Suppressor macrophage (primary cell): Measurements from ENCODE around the gene SH3BP2.
A peak's percentile ranks its signal among the peaks of the same experiment; 100 is the strongest.

ENCODE experiments used
- DNase-seq, 4 experiments: peaks; one replicate each; pipeline ENCODE4 v3.0.0-alpha.2; 2020 to 2022
- total RNA-seq, 17 experiments: gene quantifications; one replicate each; lab custom pipeline; 2026; ENCODE audit warnings: mixed read lengths in 6 of 17, inconsistent platforms in 3 of 17; lab: John Stamatoyannopoulos, UW

The SH3BP2 gene
- total RNA-seq = 88.3 to 428 (median 281) reads per million in 17 experiments

DNA sequence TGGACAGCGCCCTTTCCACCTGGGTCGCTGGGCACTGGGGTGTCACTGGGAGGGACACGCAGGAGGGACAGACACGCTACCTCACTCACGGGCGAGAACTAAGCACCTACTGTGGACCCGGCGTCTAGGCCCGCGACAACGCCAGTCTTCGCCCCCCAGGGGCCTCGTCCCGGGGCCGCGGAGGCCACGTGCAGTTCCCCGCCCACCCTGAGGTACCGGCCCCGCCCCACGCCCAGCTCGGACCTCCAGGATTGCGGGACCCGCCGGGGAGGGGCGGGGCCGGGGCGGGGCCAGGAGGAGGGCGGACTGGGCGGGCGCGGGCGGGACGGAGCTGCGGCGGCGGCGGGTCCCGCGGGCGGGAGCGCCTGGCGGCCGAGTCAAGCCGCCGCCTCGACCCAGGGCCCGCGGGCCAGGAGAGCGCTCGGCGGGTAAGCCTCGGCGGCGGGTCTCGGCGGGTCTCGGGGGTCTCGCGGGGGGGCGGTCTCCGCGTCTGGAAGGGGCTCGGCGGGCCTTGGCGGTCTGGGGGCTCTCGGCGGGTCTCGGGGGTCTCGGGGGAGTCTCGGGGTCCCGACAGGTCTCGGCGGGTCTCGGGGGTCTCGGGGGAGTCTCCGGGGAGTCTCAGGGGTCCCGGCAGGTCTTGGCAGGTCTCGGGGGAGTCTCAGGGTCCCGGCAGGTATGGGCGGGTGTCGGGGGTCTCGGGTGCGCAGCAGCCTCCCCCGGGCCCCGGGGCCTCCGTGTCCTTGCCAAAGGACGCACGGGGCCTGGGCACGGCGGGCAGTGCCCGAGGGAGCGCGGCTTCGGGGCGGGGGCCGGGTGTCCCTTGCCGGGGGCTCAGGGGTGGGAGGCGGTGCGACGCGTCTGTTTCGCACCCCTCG, at the start of gene SH3BP2:
Gene SH3BP2, plus strand, starts transcription at position 375 of the 875 bp plus-strand sequence. CDS start 27,533 bp downstream, outside the sequence.
- DNase-seq = peak; percentile 77 to 94 (median 86)

- DNase-seq = no peak
These were observed 49.1 kb upstream of the SH3BP2 start for GRCh38 chr4:2743518-2744445.

GRCh38 chr4:2744576-2745270, 48.2 kb upstream of the SH3BP2 start:
- no peak for DNase-seq

- DNase-seq = no peak
These were observed 47.4 kb upstream of the SH3BP2 start for GRCh38 chr4:2745516-2745915.

DNA sequence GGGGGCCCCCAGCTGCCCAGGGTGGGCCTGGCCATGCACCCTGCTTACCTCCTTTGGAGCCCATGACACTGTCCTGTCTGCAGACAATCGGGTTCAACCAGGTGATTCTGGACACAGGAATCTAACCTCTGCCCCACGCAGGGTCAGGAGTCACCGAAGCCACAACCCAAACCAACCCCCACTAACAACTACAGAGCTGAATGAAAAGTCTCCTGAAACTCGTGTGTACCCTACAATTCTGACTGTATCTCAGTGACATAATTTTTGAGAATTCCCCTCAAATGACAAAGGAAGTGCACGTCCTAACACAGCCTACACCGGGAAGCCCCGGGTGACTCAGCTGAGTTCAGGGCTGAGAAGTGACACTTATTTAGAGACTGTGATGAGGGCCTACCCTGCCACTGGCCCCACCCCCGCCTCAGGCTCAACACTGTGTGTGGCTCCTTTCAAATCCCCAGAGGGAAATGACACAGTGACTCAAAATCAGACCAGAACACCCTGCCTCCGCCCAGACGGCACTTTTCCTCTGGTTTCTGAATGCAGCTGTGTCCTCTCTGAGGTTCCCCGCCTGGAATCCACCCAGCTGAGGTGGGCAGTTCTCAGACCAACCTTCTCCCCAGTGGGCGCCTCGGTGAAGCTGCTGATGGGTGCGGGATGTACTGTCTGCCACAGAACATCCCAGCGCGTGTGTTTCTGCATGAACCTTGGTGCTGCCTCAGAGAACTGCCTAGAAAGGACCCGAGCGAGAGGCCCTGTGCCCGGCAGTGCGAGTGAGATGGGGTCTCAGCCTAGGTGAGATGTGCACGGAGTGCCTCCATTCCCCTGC, 46.7 kb upstream of the SH3BP2 start:
- DNase-seq = peak; percentile 92 to 97 (median 96)

GRCh38 chr4:2746891-2747695, 45.8 kb upstream of the SH3BP2 start:
- DNase-seq = no peak

GRCh38 chr4:2750719-2751605, 41.9 kb upstream of the SH3BP2 start:
- DNase-seq = no peak

- no peak for DNase-seq
These were observed 39.4 kb upstream of the SH3BP2 start for GRCh38 chr4:2753436-2753835.

DNA sequence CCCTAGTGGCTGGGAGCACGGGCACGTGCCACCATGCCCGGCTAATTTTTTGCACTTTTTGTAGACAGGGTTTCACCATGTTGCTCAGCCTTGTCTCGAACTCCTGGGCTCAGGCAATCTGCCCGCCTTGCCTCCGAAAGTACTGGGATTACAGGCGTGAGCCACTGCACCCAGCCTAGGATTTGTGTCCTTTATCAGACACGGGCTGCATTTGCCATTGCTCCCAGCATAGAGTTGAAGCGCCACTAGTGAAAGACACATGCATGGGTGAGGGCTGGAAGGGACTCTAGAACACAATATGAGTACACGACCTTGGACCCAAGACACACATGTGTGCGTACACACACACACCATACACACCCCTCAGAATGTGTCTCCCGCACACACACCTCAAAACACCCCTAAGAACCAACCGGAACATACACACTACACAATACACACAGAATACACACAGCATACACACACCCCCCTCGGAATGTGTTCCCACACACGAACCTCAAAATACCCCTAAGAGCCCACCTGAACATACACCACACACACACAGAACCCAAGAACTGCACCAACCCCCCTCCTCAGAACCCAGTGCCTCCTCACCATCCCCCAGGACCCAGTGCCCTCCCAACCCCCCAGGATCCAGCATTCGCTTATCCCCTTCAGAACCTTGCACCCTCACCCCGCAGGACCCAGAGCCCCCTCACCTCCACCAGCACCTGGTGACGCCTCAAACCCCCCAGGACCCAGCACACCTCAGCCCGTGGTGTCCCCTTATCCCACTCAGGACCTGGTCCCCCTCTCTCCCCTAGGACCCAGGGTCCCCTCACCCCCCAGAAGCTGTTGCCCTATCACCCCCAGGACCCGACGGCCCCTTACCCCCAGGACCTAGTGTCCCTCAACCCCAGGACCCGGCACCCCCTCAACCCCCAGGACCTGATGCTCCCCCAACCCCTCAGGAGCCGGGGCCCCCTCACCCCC, 37.8 kb upstream of the SH3BP2 start:
- no peak for DNase-seq

GRCh38 chr4:2755821-2756690, 36.8 kb upstream of the SH3BP2 start, which contains the start of gene TNIP2:
TNIP2 (minus strand) TSS chr4:2756336; CDS start chr4:2756289, 47 bp downstream.
- peak; percentile 81 to 95 (median 88) for DNase-seq

GRCh38 chr4:2756691-2757350, 36.1 kb upstream of the SH3BP2 start:
- no peak for DNase-seq

DNA sequence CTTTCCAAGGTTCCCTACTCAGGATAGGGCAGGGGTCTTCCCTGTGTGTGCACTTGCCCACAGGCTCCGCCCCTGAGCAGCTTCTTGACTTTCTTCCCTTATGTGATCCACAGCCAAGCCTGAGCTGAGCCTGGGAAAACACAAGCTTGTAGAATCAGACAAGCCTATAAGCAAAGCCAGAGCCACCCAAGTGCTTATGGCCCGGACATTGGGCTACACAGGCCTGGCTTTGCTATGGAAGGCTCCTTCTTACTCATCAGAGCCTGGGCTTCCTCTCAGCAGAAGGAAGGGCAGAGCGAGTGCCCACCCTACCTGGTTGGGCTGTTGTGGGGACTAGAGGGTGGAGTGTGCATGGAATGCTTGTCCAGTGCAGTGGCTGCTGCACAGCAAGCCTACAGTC, 35.5 kb upstream of the SH3BP2 start:
- no peak for DNase-seq

DNA sequence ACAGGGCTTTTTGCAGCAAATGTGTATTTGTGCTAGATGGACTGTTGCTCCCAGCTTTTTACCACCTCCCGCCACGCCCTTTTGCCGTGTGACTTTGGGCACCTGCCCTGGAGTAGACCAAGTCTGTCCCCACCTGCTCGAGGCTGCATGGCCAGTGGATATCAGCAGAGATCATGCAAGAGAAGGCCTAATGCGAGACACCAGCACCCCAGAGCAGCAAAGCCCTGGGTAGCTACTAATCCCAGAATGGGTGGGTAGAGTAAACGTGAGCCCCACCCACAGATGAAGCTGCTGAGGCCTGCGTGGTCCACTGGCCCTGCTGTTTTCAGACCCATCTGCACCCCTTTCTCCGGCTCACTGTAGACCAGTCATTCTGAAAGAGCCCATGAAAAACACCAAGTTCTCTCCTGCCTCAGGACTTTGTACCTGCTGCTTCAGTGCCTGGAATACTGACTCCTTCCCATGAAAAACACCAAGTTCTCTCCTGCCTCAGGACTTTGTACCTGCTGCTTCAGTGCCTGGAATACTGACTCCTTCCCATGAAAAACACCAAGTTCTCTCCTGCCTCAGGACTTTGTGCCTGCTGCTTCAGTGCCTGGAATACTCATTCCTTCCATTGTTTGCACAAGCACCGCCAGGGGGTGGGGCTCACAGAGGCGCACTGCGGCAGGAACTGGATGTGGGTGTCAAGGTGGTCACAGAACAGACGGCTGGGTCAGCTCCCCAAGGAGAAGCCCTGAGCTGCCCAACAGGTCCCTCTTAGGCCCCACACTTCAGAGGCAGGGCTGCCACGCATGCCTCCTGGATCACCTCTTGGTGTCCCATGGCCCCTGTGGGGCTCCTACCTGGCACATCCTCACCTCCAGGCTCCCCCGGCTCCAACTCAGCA, 31.6 kb upstream of the SH3BP2 start:
- peak; percentile 20 to 58 (median 39) for DNase-seq

DNA sequence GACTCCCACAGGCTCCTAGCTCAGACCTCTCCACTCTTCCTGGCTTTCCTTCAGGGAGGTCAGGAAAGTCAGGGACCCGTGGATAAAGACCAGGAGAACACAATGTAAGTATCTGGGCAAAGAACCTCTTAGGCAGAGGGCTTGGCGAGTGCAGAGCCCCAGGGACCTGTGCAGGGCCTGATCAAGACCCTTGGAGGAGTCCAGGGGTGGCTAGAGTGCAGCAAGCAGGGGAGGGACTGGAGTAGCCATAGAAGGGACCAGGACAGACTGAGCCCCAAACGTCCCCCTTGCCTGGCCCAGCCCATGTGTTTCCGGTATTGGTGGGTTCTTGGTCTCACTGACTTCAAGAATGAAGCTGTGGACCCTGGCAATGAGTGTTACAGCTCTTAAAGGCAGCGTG, 30.8 kb upstream of the SH3BP2 start:
- DNase-seq = no peak
